Measurements from ENCODE around the gene HOXC10. TPM values are rescaled to one million over a fixed set of nuclear protein-coding genes. Genes with fewer than 3 reads are reported as not detected.

HOXC10 gene
- total RNA-seq = under 1 TPM in 1 of 2 donors, not detected in 1; 0.18 TPM
- polyA plus RNA-seq = not detected
- long read RNA-seq, donor 1 = 0 reads
- long read RNA-seq, donor 2 = 0 reads
- long read RNA-seq, donor 3 = 0 reads
- long read RNA-seq, donor 4 = 0 reads
- long read RNA-seq, donor 5 = 0 reads

GRCh38 chr12:53984901-53985691, at the start of gene HOXC10:
TSS of gene HOXC10 (plus strand) at chr12:53985146. CDS start at chr12:53985260, 114 bp downstream.
- H3K36me3 ChIP-seq (ENCODE audit: control insufficient read depth in 4 of 4, insufficient read depth in 4 of 4, low read length in 4 of 4) = no peaks in the 10 kb centered on the region
- no peak for TF ChIP-seq CTCF (IDR thresholded peaks at IDR 0.05; ENCODE audit: control extremely low read depth, extremely low read depth)
- no peak for ATAC-seq (ENCODE audit: insufficient read depth, low FRiP score)
- DNase-seq = peak; percentile 89 to 92 (median 91)
- H3K27me3 ChIP-seq (ENCODE audit: control insufficient read depth in 3 of 3, insufficient read depth in 3 of 3, low read length in 2 of 3) = peaks cover 32 to 98% (median 90%) of the 10 kb centered on the region in 3 donors
- no peak within 1 kb of the TSS for H3K9ac ChIP-seq (ENCODE audit: insufficient read depth in 1 of 2, low read length in 2 of 2)
- H3K4me3 ChIP-seq = no peak within 1 kb of the TSS
- H3K4me1 ChIP-seq (ENCODE audit: control insufficient read depth in 5 of 5, insufficient read depth in 5 of 5, low read length in 5 of 5) = peaks cover 0 to 17% (median 10%) of the 10 kb centered on the region in 5 donors
- H3K9me3 ChIP-seq (ENCODE audit: control insufficient read depth in 4 of 4, insufficient read depth in 3 of 4, low read length in 3 of 4) = peaks cover 0 to 22% (median 0%) of the 10 kb centered on the region in 4 donors
- 5 to 8% methylated on average over 51 to 55 of the region's 55 CpGs for WGBS, 2 donors
- no peak within 1 kb of the TSS for H3K27ac ChIP-seq (ENCODE audit: low read depth in 1 of 2, low read length in 1 of 2)

GRCh38 chr12:53935383-53936341, 49.3 kb upstream of the HOXC10 start:
- no peak overlapping the region for H3K9ac ChIP-seq (ENCODE audit: insufficient read depth in 1 of 2, low read length in 2 of 2)
- no peaks in the 10 kb centered on the region for H3K36me3 ChIP-seq (ENCODE audit: control insufficient read depth in 4 of 4, insufficient read depth in 4 of 4, low read length in 4 of 4)
- no peak overlapping the region for H3K4me3 ChIP-seq
- WGBS, 2 donors = 5 to 8% methylated on average over 49 of the region's 49 CpGs
- peaks cover 0 to 3% (median 2%) of the 10 kb centered on the region in 5 donors for H3K4me1 ChIP-seq (ENCODE audit: control insufficient read depth in 5 of 5, insufficient read depth in 5 of 5, low read length in 5 of 5)
- ATAC-seq (ENCODE audit: insufficient read depth, low FRiP score) = no peak
- no peak overlapping the region for H3K27ac ChIP-seq (ENCODE audit: low read depth in 1 of 2, low read length in 1 of 2)
- peaks cover 0 to 13% (median 0%) of the 10 kb centered on the region in 4 donors for H3K9me3 ChIP-seq (ENCODE audit: control insufficient read depth in 4 of 4, insufficient read depth in 3 of 4, low read length in 3 of 4)
- no peak for TF ChIP-seq CTCF (IDR thresholded peaks at IDR 0.05; ENCODE audit: control extremely low read depth, extremely low read depth)
- no peak for DNase-seq
- H3K27me3 ChIP-seq (ENCODE audit: control insufficient read depth in 3 of 3, insufficient read depth in 3 of 3, low read length in 2 of 3) = peaks cover 20 to 95% (median 91%) of the 10 kb centered on the region in 3 donors

DNA sequence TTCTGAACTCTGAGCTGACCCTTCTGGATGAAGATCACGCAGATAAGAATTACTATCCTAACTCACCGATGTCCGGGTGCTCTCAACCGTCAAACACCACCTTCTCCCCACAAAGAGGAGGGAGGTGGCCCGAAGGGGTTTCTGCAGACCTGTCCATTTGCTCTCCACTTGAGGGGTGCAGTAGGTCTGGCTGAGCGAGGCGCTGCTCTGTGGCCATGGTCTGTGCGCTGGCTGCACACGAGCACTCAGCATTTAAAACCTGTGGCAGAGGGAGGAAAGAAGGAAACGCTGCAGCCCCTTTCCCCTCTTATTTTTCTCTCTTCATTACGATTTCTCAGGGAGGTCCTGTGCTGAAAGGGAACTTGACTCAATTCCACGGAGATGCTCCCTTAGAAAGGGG, 47.8 kb upstream of the HOXC10 start:
- Histone ChIP-seq H3K4me3 (no peak overlapping the region), H3K9ac (ENCODE audit: insufficient read depth in 1 of 2, low read length in 2 of 2) (no peak overlapping the region), H3K27ac (ENCODE audit: low read depth in 1 of 2, low read length in 1 of 2) (no peak overlapping the region), H3K4me1 (ENCODE audit: control insufficient read depth in 5 of 5, insufficient read depth in 5 of 5, low read length in 5 of 5) (peaks cover 0 to 3% (median 2%) of the 10 kb centered on the region in 5 donors), H3K36me3 (ENCODE audit: control insufficient read depth in 4 of 4, insufficient read depth in 4 of 4, low read length in 4 of 4) (no peaks in the 10 kb centered on the region), H3K27me3 (ENCODE audit: control insufficient read depth in 3 of 3, insufficient read depth in 3 of 3, low read length in 2 of 3) (peaks cover 14 to 95% (median 90%) of the 10 kb centered on the region in 3 donors), H3K9me3 (ENCODE audit: control insufficient read depth in 4 of 4, insufficient read depth in 3 of 4, low read length in 3 of 4) (peaks cover 0 to 11% (median 0%) of the 10 kb centered on the region in 4 donors)
- DNase-seq (peak in 1 of 3 donors; percentile 8), ATAC-seq (ENCODE audit: insufficient read depth, low FRiP score) (no peak)
- WGBS, 2 donors = 11 to 19% methylated on average over 12 of the region's 12 CpGs
- TF ChIP-seq CTCF (IDR thresholded peaks at IDR 0.05; ENCODE audit: control extremely low read depth, extremely low read depth) = no peak

Data from lung (tissue), 16 donors.